ENCODE measurements around the gene DPYSL4. TPM values are rescaled to one million over a fixed set of nuclear protein-coding genes. Genes with fewer than 3 reads are reported as not detected.

Gene DPYSL4
- total RNA-seq, 2 donors from 2014 or later, result 0.27 to 0.44 TPM

DNA sequence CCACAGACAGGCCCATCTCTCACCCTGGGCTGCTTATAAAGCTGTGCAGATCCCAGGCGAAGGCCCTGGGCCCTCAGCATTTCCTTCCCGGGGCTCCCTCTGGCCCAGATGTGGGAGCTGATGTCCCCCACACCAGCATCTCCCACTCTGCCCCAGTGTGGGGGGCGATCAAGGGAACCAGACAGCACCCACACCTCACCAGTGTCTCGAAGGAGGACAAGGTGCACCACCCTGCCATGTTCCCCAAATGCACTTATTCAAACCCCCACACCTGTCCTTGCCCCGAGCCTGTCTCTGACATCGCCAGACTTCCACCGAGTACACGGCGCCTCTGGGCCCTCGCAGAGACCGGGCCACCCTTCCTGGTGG is 19.6 kb downstream of the DPYSL4 start:
- Histone ChIP-seq H3K9me3 (no peaks in the 10 kb centered on the region), H3K27ac (no peak overlapping the region), H3K27me3 (no peaks in the 10 kb centered on the region), H3K9ac (ENCODE audit: low read depth in 2 of 2, low read length in 2 of 2) (no peak overlapping the region), H3K4me3 (no peak overlapping the region), H3K36me3 (no peaks in the 10 kb centered on the region), H3K4me1 (no peaks in the 10 kb centered on the region)
- intact Hi-C loops (cut with DNase I), result no loop called here
- TF ChIP-seq, protein P1, sequence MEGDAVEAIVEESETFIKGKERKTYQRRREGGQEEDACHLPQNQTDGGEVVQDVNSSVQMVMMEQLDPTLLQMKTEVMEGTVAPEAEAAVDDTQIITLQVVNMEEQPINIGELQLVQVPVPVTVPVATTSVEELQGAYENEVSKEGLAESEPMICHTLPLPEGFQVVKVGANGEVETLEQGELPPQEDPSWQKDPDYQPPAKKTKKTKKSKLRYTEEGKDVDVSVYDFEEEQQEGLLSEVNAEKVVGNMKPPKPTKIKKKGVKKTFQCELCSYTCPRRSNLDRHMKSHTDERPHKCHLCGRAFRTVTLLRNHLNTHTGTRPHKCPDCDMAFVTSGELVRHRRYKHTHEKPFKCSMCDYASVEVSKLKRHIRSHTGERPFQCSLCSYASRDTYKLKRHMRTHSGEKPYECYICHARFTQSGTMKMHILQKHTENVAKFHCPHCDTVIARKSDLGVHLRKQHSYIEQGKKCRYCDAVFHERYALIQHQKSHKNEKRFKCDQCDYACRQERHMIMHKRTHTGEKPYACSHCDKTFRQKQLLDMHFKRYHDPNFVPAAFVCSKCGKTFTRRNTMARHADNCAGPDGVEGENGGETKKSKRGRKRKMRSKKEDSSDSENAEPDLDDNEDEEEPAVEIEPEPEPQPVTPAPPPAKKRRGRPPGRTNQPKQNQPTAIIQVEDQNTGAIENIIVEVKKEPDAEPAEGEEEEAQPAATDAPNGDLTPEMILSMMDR (IDR thresholded peaks at IDR 0.05), result no peak
- DNase-seq, result no peak

- H3K9ac ChIP-seq (ENCODE audit: low read depth in 2 of 2, low read length in 2 of 2), result no peak overlapping the region
- no peaks in the 10 kb centered on the region for H3K27me3 ChIP-seq
- no peak for DNase-seq
- no peaks in the 10 kb centered on the region for H3K4me1 ChIP-seq
- no peak overlapping the region for H3K4me3 ChIP-seq
- no peaks in the 10 kb centered on the region for H3K36me3 ChIP-seq
- H3K27ac ChIP-seq, result no peak overlapping the region
- no peaks in the 10 kb centered on the region for H3K9me3 ChIP-seq
- TF ChIP-seq, protein P1 (IDR thresholded peaks at IDR 0.05), result no peak
- intact Hi-C loops (cut with DNase I), result no loop called here
Observed at GRCh38 chr10:132206806-132207535, 20.2 kb downstream of the DPYSL4 start.

GRCh38 chr10:132207536-132208461 is 21.1 kb downstream of the DPYSL4 start:
- Histone ChIP-seq H3K4me1 (no peaks in the 10 kb centered on the region), H3K4me3 (no peak overlapping the region), H3K9me3 (no peaks in the 10 kb centered on the region), H3K9ac (ENCODE audit: low read depth in 2 of 2, low read length in 2 of 2) (no peak overlapping the region), H3K27ac (no peak overlapping the region), H3K36me3 (no peaks in the 10 kb centered on the region), H3K27me3 (no peaks in the 10 kb centered on the region)
- TF ChIP-seq, protein P1 (IDR thresholded peaks at IDR 0.05), result no peak
- intact Hi-C loops (cut with DNase I), result no loop called here
- DNase-seq, result no peak

- no peak overlapping the region for H3K9ac ChIP-seq (ENCODE audit: low read depth in 2 of 2, low read length in 2 of 2)
- TF ChIP-seq, protein P1 (IDR thresholded peaks at IDR 0.05), result no peak
Observed at GRCh38 chr10:132208462-132209050, 21.8 kb downstream of the DPYSL4 start.

DNA sequence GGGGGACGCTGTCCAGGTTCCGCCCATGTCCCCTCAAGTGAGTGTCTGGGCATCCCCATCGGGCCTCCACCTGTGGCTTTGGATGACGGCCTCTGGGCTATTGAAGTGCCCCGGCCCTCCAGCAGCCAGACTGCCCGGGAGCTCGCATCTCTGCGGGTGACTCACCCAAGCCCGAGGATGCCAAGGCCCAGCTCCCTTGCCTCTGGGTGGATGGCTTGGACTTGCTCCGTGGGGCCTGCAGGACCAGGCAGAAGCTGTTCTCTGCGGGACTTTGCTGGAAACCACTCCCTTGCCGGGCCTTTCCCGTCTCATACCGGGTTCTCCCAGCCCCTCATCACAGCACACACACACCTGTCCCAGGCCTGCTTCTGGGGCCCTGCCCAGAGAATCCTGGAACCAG is 22.4 kb downstream of the DPYSL4 start:
- Histone ChIP-seq H3K9me3 (no peaks in the 10 kb centered on the region), H3K36me3 (no peaks in the 10 kb centered on the region), H3K27me3 (no peaks in the 10 kb centered on the region), H3K4me3 (no peak overlapping the region), H3K9ac (ENCODE audit: low read depth in 2 of 2, low read length in 2 of 2) (no peak overlapping the region), H3K27ac (no peak overlapping the region), H3K4me1 (no peaks in the 10 kb centered on the region)
- no peak for DNase-seq
- intact Hi-C loops (cut with DNase I), result no loop called here
- TF ChIP-seq, protein P1 (IDR thresholded peaks at IDR 0.05), result no peak

More at GRCh38 chr10:132208462-132209050, 21.8 kb downstream of the DPYSL4 start:
- no peak overlapping the region for H3K27ac ChIP-seq
- no peak overlapping the region for H3K4me3 ChIP-seq
- H3K9me3 ChIP-seq, result no peaks in the 10 kb centered on the region
- no peaks in the 10 kb centered on the region for H3K36me3 ChIP-seq
- H3K27me3 ChIP-seq, result no peaks in the 10 kb centered on the region
- no peaks in the 10 kb centered on the region for H3K4me1 ChIP-seq
- intact Hi-C loops (cut with DNase I), result no loop called here
- DNase-seq, result no peak

All from colonic mucosa (tissue), 4 donors.